OCI-LY3 (cell line): ENCODE measurements around the gene ATG9B.
A peak's percentile ranks its signal among the peaks of the same experiment; 100 is the strongest.

ENCODE experiments used
- H2AFZ ChIP-seq: fragments of 200-600, 300-600 bp; shearing (Covaris generic); 2 replicates; pipeline ENCODE4 v1.6.0; 2014; ENCODE audit warnings: antibody characterized with exemption, low read depth, low read length
- H3K27ac ChIP-seq: fragments of 200-600, 300-600 bp; sonication (generic); 2 replicates; pipeline ENCODE4 v1.5.1; 2014; ENCODE audit warnings: mild to moderate bottlenecking, low read length, moderate library complexity, mixed read lengths
- H3K27me3 ChIP-seq: fragments of 200-600, 300-600 bp; sonication (generic); 2 replicates; pipeline ENCODE4 v1.6.1; 2014; ENCODE audit warnings: low read depth, low read length, mixed read lengths
- H3K36me3 ChIP-seq: fragments of 200-600, 300-600 bp; sonication (generic); replicated peaks from 2 replicates; pipeline ENCODE3; 2014; ENCODE audit warnings: low read depth, low read length, mixed read lengths
- H3K4me1 ChIP-seq: fragments of 300-600, 200-600 bp; sonication (generic); 2 replicates; pipeline ENCODE4 v1.6.1; 2014; ENCODE audit warnings: low read length, mixed read lengths
- H3K4me2 ChIP-seq: fragments of 200-600, 300-600 bp; sonication (generic); 2 replicates; pipeline ENCODE4 v1.6.1; 2014; ENCODE audit warnings: low read length, mixed read lengths
- H3K4me3 ChIP-seq: fragments of 300-600, 200-600 bp; sonication (generic); 2 replicates; pipeline ENCODE4 v1.5.1; 2014; ENCODE audit warnings: antibody characterized with exemption, mild to moderate bottlenecking, low read length, moderate library complexity
- H3K79me2 ChIP-seq: fragments of 300-600, 200-600 bp; shearing (Covaris generic); 2 replicates; pipeline ENCODE4 v1.6.1; 2014; ENCODE audit warnings: mild to moderate bottlenecking, low read length, mixed read lengths
- H3K9ac ChIP-seq: fragments of 300-600, 200-600 bp; shearing (Covaris generic); 2 replicates; pipeline ENCODE4 v1.6.0; 2014; ENCODE audit warnings: mild to moderate bottlenecking, low read length, moderate library complexity
- H3K9me3 ChIP-seq: fragments of 200-600, 300-600 bp; shearing (Covaris generic); 2 replicates; pipeline ENCODE4 v1.6.1; 2014; ENCODE audit warnings: low read length, mixed read lengths; ENCODE audit not compliant: insufficient read depth
- H4K20me1 ChIP-seq: fragments of 200-600, 300-600 bp; sonication (generic); 2 replicates; pipeline ENCODE4 v1.6.1; 2016; ENCODE audit warnings: low read length, mixed read lengths; ENCODE audit not compliant: insufficient read depth
- CTCF ChIP-seq: fragments of 200-600, 300-600 bp; sonication (generic); IDR thresholded peaks from 2 replicates; pipeline ENCODE4 v1.5.1; 2014; ENCODE audit warnings: antibody characterized with exemption, low read length, low read depth
- EZH2phosphoT487 ChIP-seq: fragments of 200-600 bp; shearing (Covaris generic); IDR thresholded peaks from 2 replicates; pipeline ENCODE4 v1.6.1; 2018; ENCODE audit warnings: antibody characterized with exemption, mixed run types, low read depth

ATG9B gene

DNA sequence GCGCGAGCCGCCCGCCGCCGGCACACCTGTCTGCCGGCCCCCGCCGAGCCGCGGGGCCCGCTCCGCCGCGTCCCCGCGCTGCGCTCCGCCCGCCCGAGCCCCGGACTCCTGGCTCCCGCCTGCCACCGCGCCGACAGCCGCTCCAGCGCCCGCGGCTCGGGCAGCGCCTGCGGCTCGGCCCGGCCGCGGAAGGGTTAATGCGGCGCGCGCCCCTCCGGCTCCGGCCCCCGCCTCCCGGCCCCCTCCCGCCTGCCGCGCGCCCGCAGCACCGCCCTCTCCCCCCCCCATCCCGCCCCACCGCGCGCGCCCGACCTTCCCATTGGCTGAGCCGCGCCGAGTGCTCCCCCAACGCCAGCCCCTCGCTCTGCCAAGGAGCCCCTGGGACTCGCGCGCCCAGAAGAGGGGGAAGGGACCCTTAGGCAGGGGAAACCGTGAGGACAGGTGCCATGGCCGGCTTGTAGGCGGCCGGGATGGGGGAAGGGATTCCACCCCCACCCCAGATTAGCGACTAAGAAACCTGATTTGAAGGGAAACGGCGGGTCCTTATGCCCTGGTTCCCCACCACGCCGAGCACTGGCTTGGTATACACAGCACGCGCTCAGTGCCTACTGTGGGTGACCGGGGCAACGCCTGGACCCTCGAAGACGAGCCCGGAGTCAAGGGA, 46.0 kb downstream of the ATG9B start, which contains the start of gene KCNH2:
Gene KCNH2, minus strand, starts transcription at position 196 of the 664 bp plus-strand sequence. CDS start 408 bp downstream, outside the sequence.
- TF ChIP-seq CTCF (no peak), EZH2phosphoT487 (no peak)
- Histone ChIP-seq H3K27me3 (peaks cover 39% of the 10 kb centered on the region), H3K9me3 (no peaks in the 10 kb centered on the region), H3K4me3 (peak within 1 kb of the TSS; percentile 74), H3K9ac (peak within 1 kb of the TSS; percentile 72), H3K4me2 (peak within 1 kb of the TSS; percentile 97), H3K36me3 (no peaks in the 10 kb centered on the region), H3K79me2 (peaks cover 4% of the 10 kb centered on the region; the same call in 1 of the 2 replicates), H4K20me1 (no peaks in the 10 kb centered on the region; the same call in 1 of the 2 replicates), H2AFZ (no peak within 1 kb of the TSS), H3K27ac (0 out of 2 replicates have a peak within 1 kb of the TSS, but pooled peaks have one; percentile 25), H3K4me1 (peaks cover 22% of the 10 kb centered on the region)

GRCh38 chr7:150977382-150978125, 46.7 kb downstream of the ATG9B start:
- peak overlapping the region; percentile 54 for H3K4me2 ChIP-seq
- H3K79me2 ChIP-seq, result peaks cover 4% of the 10 kb centered on the region; the same call in 1 of the 2 replicates
- H3K4me3 ChIP-seq, result peak overlapping the region; percentile 74
- H2AFZ ChIP-seq, result no peak overlapping the region
- no peaks in the 10 kb centered on the region for H3K9me3 ChIP-seq
- no peaks in the 10 kb centered on the region; the same call in 1 of the 2 replicates for H4K20me1 ChIP-seq
- peaks cover 22% of the 10 kb centered on the region for H3K4me1 ChIP-seq
- no peak for TF ChIP-seq EZH2phosphoT487
- TF ChIP-seq CTCF, result no peak
- H3K27ac ChIP-seq, result no peak overlapping the region
- peaks cover 32% of the 10 kb centered on the region for H3K27me3 ChIP-seq
- no peaks in the 10 kb centered on the region for H3K36me3 ChIP-seq
- 0 out of 2 replicates have a peak overlapping the region, but pooled peaks have one; percentile 32 for H3K9ac ChIP-seq

GRCh38 chr7:150976529-150977381, 47.5 kb downstream of the ATG9B start:
- peaks cover 4% of the 10 kb centered on the region; the same call in 1 of the 2 replicates for H3K79me2 ChIP-seq
- H3K27ac ChIP-seq, result no peak overlapping the region
- H4K20me1 ChIP-seq, result no peaks in the 10 kb centered on the region; the same call in 1 of the 2 replicates
- peaks cover 22% of the 10 kb centered on the region for H3K4me1 ChIP-seq
- H3K9me3 ChIP-seq, result no peaks in the 10 kb centered on the region
- TF ChIP-seq CTCF (no peak), EZH2phosphoT487 (no peak)
- H2AFZ ChIP-seq, result no peak overlapping the region
- peak overlapping the region; percentile 54 for H3K4me2 ChIP-seq
- H3K36me3 ChIP-seq, result no peaks in the 10 kb centered on the region
- no peak overlapping the region for H3K9ac ChIP-seq
- H3K27me3 ChIP-seq, result peaks cover 24% of the 10 kb centered on the region
- H3K4me3 ChIP-seq, result peak overlapping the region; percentile 74
